BLaER1 treated with 17β-estradiol and CSF1 and Interleukin-3, amounts not matched to agents 10 nM and 100 nM (cell line): ENCODE measurements around the gene RGS9BP.

ENCODE experiments used
- H3K27ac ChIP-seq, 11 experiments: shearing (Covaris generic); formaldehyde crosslinking; 2 replicates each; pipeline ENCODE4 v1.8.1; 2022
- H3K27me3 ChIP-seq, 11 experiments: shearing (Covaris generic); formaldehyde crosslinking; 2 replicates each; pipeline ENCODE4 v1.8.1; 2022
- H3K36me3 ChIP-seq, 11 experiments: shearing (Covaris generic); formaldehyde crosslinking; 2 replicates each; pipeline ENCODE4 v1.8.1; 2022
- H3K4me1 ChIP-seq, 10 experiments: shearing (Covaris generic); formaldehyde crosslinking; 2 replicates each; pipeline ENCODE4 v1.8.1; 2022
- H3K4me2 ChIP-seq, 11 experiments: shearing (Covaris generic); formaldehyde crosslinking; 2 replicates each; pipeline ENCODE4 v1.8.1; 2022
- H3K4me3 ChIP-seq, 10 experiments: shearing (Covaris generic); formaldehyde crosslinking; 2 replicates each; pipeline ENCODE4 v1.8.1; 2022
- H3K9ac ChIP-seq, 11 experiments: shearing (Covaris generic); formaldehyde crosslinking; 2 replicates each; pipeline ENCODE4 v1.8.1; 2022
- H3K9me3 ChIP-seq, 11 experiments: shearing (Covaris generic); formaldehyde crosslinking; replicated peaks in 1 of 11; 2 replicates each; pipeline ENCODE4 v1.8.1; 2022
- H4K20me1 ChIP-seq, 11 experiments: shearing (Covaris generic); formaldehyde crosslinking; 2 replicates each; pipeline ENCODE4 v1.8.1; 2022
- Cebpa-rat ChIP-seq, 11 experiments: shearing (Covaris generic); IDR thresholded peaks; 2 replicates each; pipeline ENCODE4 v1.8.1; 2022

The RGS9BP gene

GRCh38 chr19:32658527-32658926 lies 17.1 kb upstream of the RGS9BP start:
- H3K4me2 ChIP-seq = no peak overlapping the region
- H3K4me1 ChIP-seq = peaks cover 0 to 25% (median 13%) of the 10 kb centered on the region in 10 experiments; a peak in 15 of 20 replicates
- no peak overlapping the region for H3K27ac ChIP-seq
- peaks cover 46 to 69% (median 58%) of the 10 kb centered on the region in 11 experiments for H3K36me3 ChIP-seq
- H3K9ac ChIP-seq = no peak overlapping the region
- H3K4me3 ChIP-seq = no peak overlapping the region
- no peak for TF ChIP-seq Cebpa-rat (IDR thresholded peaks at IDR 0.05)
- no peaks in the 10 kb centered on the region for H3K27me3 ChIP-seq
- H4K20me1 ChIP-seq = peaks cover 44 to 91% (median 64%) of the 10 kb centered on the region in 11 experiments; a peak in 21 of 22 replicates
- H3K9me3 ChIP-seq = no peaks in the 10 kb centered on the region

- Histone ChIP-seq H4K20me1 (peaks cover 51 to 90% (median 78%) of the 10 kb centered on the region in 11 experiments; a peak in 21 of 22 replicates), H3K27ac (no peak overlapping the region), H3K27me3 (no peaks in the 10 kb centered on the region), H3K36me3 (peaks cover 30 to 50% (median 40%) of the 10 kb centered on the region in 11 experiments), H3K4me2 (peak overlapping the region in 3 of 11 experiments; percentile 19 to 72 (median 66); a peak in 5 of 22 replicates), H3K9me3 (no peaks in the 10 kb centered on the region), H3K4me1 (peaks cover 0 to 28% (median 13%) of the 10 kb centered on the region in 10 experiments; a peak in 15 of 20 replicates), H3K4me3 (no peak overlapping the region), H3K9ac (no peak overlapping the region)
- TF ChIP-seq Cebpa-rat (IDR thresholded peaks at IDR 0.05) = no peak
Observed at GRCh38 chr19:32661318-32661717, 14.3 kb upstream of the RGS9BP start.

- peak overlapping the region in 7 of 11 experiments; percentile 7 to 72 (median 53); a peak in 13 of 22 replicates for H3K4me2 ChIP-seq
- H3K4me1 ChIP-seq = peaks cover 0 to 36% (median 13%) of the 10 kb centered on the region in 10 experiments; a peak in 16 of 20 replicates
- H3K36me3 ChIP-seq = peaks cover 23 to 49% (median 41%) of the 10 kb centered on the region in 11 experiments
- no peak overlapping the region for H3K4me3 ChIP-seq
- peak overlapping the region in 1 of 11 experiments; percentile 7; a peak in 2 of 22 replicates for H3K9ac ChIP-seq
- no peaks in the 10 kb centered on the region for H3K27me3 ChIP-seq
- TF ChIP-seq Cebpa-rat (IDR thresholded peaks at IDR 0.05) = no peak
- peaks cover 57 to 94% (median 86%) of the 10 kb centered on the region in 11 experiments; a peak in 21 of 22 replicates for H4K20me1 ChIP-seq
- peak overlapping the region in 1 of 11 experiments; percentile 21; a peak in 1 of 22 replicates for H3K27ac ChIP-seq
- H3K9me3 ChIP-seq = no peaks in the 10 kb centered on the region
Observed at GRCh38 chr19:32662186-32662585, 13.5 kb upstream of the RGS9BP start.

GRCh38 chr19:32666084-32666483 lies 9.6 kb upstream of the RGS9BP start:
- Histone ChIP-seq H3K9ac (no peak overlapping the region), H3K36me3 (peaks cover 6 to 58% (median 38%) of the 10 kb centered on the region in 11 experiments; a peak in 21 of 22 replicates), H3K27ac (no peak overlapping the region), H3K4me1 (peaks cover 3 to 46% (median 18%) of the 10 kb centered on the region in 10 experiments), H3K27me3 (no peaks in the 10 kb centered on the region), H3K4me3 (no peak overlapping the region), H3K4me2 (no peak overlapping the region), H4K20me1 (peaks cover 53 to 94% (median 91%) of the 10 kb centered on the region in 11 experiments; a peak in 20 of 22 replicates), H3K9me3 (no peaks in the 10 kb centered on the region)
- TF ChIP-seq Cebpa-rat (IDR thresholded peaks at IDR 0.05) = no peak

GRCh38 chr19:32669310-32669709 lies 6.3 kb upstream of the RGS9BP start:
- H4K20me1 ChIP-seq = peaks cover 65 to 98% (median 94%) of the 10 kb centered on the region in 11 experiments
- H3K9ac ChIP-seq = no peak overlapping the region
- peaks cover 6 to 47% (median 34%) of the 10 kb centered on the region in 11 experiments; a peak in 21 of 22 replicates for H3K36me3 ChIP-seq
- H3K4me3 ChIP-seq = no peak overlapping the region
- H3K9me3 ChIP-seq = no peaks in the 10 kb centered on the region
- no peaks in the 10 kb centered on the region for H3K27me3 ChIP-seq
- no peak overlapping the region for H3K4me2 ChIP-seq
- TF ChIP-seq Cebpa-rat (IDR thresholded peaks at IDR 0.05) = no peak
- H3K27ac ChIP-seq = no peak overlapping the region
- peaks cover 32 to 56% (median 37%) of the 10 kb centered on the region in 10 experiments for H3K4me1 ChIP-seq

GRCh38 chr19:32671883-32672593 lies 3.6 kb upstream of the RGS9BP start:
- H3K4me1 ChIP-seq = peaks cover 45 to 59% (median 48%) of the 10 kb centered on the region in 10 experiments
- H3K27ac ChIP-seq = no peak overlapping the region
- peak overlapping the region in 3 of 10 experiments; percentile 7 to 90 (median 15); a peak in 1 of 20 replicates for H3K4me3 ChIP-seq
- peaks cover 0 to 33% (median 19%) of the 10 kb centered on the region in 11 experiments; a peak in 21 of 22 replicates for H3K36me3 ChIP-seq
- H3K9me3 ChIP-seq = no peaks in the 10 kb centered on the region
- peaks cover 61 to 86% (median 77%) of the 10 kb centered on the region in 11 experiments for H4K20me1 ChIP-seq
- peak overlapping the region in 4 of 11 experiments; percentile 15 to 87 (median 87); a peak in 2 of 22 replicates for H3K9ac ChIP-seq
- peaks cover 13 to 14% (median 14%) of the 10 kb centered on the region in 11 experiments for H3K27me3 ChIP-seq
- H3K4me2 ChIP-seq = peak overlapping the region; percentile 87 to 100 (median 97)
- TF ChIP-seq Cebpa-rat (IDR thresholded peaks at IDR 0.05) = no peak

- peaks cover 45 to 63% (median 48%) of the 10 kb centered on the region in 10 experiments for H3K4me1 ChIP-seq
- no peaks in the 10 kb centered on the region for H3K9me3 ChIP-seq
- H3K27ac ChIP-seq = no peak overlapping the region
- H3K9ac ChIP-seq = peak overlapping the region in 7 of 11 experiments; percentile 53 to 87 (median 86); a peak in 12 of 22 replicates
- peak overlapping the region; percentile 87 to 100 (median 97) for H3K4me2 ChIP-seq
- TF ChIP-seq Cebpa-rat (IDR thresholded peaks at IDR 0.05) = no peak
- H3K27me3 ChIP-seq = peaks cover 21 to 22% (median 22%) of the 10 kb centered on the region in 11 experiments
- peak overlapping the region in 9 of 10 experiments; percentile 87 to 96 (median 91); a peak in 12 of 20 replicates for H3K4me3 ChIP-seq
- H3K36me3 ChIP-seq = peaks cover 0 to 25% (median 12%) of the 10 kb centered on the region in 11 experiments; a peak in 14 of 22 replicates
- H4K20me1 ChIP-seq = peaks cover 61 to 84% (median 69%) of the 10 kb centered on the region in 11 experiments
Observed at GRCh38 chr19:32672841-32673240, 2.8 kb upstream of the RGS9BP start.

GRCh38 chr19:32673573-32673972 lies 2.1 kb upstream of the RGS9BP start:
- Histone ChIP-seq H4K20me1 (peaks cover 58 to 78% (median 62%) of the 10 kb centered on the region in 11 experiments), H3K4me1 (peaks cover 45 to 63% (median 48%) of the 10 kb centered on the region in 10 experiments), H3K27ac (no peak overlapping the region), H3K36me3 (peaks cover 0 to 18% (median 11%) of the 10 kb centered on the region in 11 experiments; a peak in 13 of 22 replicates), H3K27me3 (peaks cover 21 to 29% (median 23%) of the 10 kb centered on the region in 11 experiments), H3K4me3 (peak overlapping the region; percentile 87 to 98 (median 92)), H3K9ac (peak overlapping the region in 10 of 11 experiments; percentile 53 to 87 (median 84); a peak in 18 of 22 replicates), H3K4me2 (peak overlapping the region; percentile 87 to 100 (median 97)), H3K9me3 (no peaks in the 10 kb centered on the region)
- no peak for TF ChIP-seq Cebpa-rat (IDR thresholded peaks at IDR 0.05)
